NOMO-1 (cell line): ENCODE data around the gene PDGFC.

ENCODE experiments used
- DNase-seq, 2 experiments: peaks; one replicate each; lab custom pipeline; 2025; ENCODE audit not compliant: unreplicated experiment in 2 of 2; lab: John Stamatoyannopoulos, UW

Gene PDGFC

GRCh38 chr4:156838761-156839160 lies 132.8 kb downstream of the PDGFC start:
- DNase-seq: no peak

DNA sequence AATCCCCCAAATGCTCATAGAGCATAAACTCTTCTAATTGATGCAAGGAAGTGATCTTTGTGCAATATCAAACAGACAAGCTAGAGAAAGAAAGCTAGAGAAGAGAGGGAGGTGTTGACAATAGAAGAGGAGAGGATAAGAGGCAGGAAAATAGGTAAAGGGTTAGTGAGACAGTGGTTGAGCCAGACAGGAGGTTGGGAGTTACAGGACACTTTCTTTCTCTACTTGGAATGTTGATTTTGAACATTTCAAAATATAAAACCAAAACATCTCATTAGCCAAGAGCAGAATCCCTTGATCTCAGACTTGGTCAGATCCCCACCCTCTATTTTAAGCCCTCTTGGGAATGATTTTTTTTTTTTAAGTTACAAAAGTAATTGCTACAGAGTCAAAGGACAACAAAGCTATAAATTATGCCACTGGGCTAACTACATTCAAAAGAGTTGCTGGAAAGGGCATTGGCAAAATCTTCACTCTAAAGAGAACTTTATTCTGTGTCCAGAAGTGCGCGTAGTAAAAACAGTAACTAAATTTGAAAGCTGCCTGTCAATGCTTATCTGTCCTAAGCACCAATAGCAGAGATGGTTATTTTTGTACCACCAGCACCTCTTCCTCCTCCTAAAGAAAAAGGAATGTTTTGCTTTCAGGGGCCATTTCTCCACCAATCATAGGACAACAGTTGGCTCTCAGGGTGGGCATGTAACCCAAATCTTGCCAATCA lies 133.8 kb downstream of the PDGFC start:
- DNase-seq: no peak

DNA sequence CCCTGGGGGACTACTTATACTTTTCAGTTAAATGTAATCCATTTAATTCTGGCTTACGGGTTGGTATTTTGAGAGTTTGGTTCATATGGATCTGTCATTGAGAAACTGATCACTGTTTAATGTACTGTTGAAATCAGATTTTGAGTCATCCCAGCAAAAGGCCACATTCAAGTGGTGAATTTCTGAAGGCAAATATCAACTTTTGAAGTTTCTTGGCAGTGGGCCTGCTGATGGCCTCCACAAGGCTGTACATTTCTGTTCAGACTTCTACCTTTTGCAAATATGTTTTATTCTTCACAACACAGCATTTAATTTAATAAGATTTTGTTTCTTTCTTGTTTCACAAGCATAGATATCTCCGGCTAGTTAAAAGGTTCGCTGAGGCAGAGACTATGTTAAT lies 138.7 kb downstream of the PDGFC start:
- DNase-seq: no peak

DNA sequence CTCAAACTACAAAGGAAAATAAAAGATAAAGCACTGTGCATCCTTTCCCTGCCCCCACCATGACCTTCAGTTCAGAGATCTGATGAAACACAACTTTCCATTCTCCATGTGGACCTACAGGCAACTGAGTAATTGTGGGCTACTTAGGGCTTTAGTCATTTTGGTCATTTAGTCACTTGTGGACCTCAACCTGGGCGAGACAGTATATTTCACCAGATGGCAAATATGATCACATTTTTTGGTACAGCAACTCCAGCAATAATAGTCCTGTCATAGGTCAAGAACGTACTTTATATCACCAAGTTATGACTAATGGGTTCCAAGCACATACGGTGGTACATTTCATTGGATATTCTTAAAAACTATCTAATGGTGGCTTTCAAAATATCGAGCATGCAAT lies 141.2 kb downstream of the PDGFC start:
- no peak for DNase-seq

- DNase-seq: peak; percentile 76 to 97
These were observed 142.3 kb downstream of the PDGFC start for GRCh38 chr4:156829201-156829873.

GRCh38 chr4:156827519-156827918 lies 144.1 kb downstream of the PDGFC start:
- DNase-seq: no peak

GRCh38 chr4:156825074-156825473 lies 146.5 kb downstream of the PDGFC start:
- DNase-seq: no peak

GRCh38 chr4:156824451-156825060 lies 147.0 kb downstream of the PDGFC start:
- DNase-seq: no peak

DNA sequence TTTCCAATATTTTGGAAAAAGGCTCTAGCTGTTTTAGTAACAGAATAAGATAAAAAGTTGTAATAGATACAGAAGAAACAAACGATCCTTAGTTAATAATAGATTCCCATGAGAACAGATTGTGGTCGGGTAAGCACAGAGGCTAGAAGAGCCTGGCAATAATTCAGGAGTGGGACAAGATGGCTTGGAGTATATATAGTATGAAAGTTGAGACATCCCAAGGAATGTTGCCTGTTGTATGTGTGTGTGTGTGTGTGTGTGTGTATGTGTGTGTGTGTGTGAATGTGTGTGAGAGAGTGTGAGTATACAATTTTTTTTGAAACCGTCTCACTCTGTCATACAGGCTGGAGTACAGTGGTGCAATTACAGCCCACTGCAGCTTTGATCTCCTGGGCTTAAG lies 150.7 kb downstream of the PDGFC start:
- DNase-seq: no peak

GRCh38 chr4:156816360-156816755 lies 155.2 kb downstream of the PDGFC start:
- DNase-seq: no peak

DNA sequence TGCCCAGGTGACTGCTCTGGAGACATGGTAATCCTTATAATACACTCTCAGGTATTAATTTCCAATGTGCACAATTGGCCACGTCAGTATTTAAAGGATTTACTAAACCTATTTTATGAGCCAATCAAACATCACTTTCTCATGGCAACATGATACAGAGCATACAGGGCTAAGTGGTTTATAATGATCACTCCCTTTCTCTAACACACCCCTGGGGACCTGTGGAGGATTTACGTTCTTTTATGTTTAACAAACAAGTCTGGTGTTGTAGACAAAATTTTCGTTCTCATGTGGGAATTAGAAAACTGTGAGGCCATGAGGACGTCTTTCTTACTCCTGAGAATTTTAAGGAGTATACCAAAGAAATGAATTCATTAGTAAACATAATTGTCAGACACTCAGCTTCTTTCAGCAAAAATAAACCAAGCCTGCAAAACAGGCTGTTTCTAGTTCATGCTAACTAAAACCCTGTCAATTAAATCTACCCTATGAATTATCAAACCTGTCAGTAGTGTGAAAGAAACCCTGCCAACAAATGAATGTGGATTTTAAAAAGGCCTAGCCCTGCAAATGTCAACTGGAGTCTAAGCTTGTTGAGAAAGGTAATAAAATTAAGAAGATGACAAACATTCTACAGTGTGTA lies 155.8 kb downstream of the PDGFC start:
- no peak for DNase-seq

DNA sequence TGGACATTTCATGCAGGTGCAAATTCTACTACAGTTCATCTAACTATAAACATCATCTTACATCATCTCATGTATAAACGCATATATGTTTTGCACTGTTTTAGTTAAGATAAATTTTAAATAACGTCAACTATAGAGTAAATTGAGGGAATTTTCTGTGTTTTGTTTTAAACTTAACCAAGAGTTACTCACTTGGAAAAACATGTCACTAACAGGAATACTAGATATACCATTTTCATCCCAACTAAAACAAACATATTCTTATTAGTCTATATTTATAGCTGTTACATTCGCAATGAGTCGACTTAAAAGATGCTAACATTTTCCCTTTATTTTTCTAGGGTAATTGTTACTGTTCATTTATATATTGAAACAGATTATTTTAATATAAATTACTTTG lies 159.6 kb downstream of the PDGFC start:
- no peak for DNase-seq

DNA sequence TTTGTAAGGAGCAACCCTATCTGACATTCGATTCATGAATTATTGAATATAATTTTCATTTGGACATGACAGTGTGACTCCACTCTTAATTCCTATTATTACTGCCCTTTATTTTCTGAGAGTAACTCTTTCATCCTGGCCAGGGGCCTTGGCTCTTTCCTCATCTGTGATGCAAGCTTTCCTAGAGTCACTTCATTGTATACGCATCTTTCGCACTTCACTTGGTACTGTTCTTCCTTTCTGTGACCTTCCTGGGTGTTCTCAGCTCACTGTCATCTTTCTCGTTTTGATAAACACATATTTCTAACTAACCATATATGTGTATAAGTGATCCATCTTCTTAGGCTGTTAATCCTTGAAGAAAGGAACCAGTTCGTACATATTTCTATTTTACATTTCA lies 160.3 kb downstream of the PDGFC start:
- DNase-seq: no peak

- DNase-seq: no peak
These were observed 165.9 kb downstream of the PDGFC start for GRCh38 chr4:156805696-156806095.

- no peak for DNase-seq
These were observed 168.5 kb downstream of the PDGFC start for GRCh38 chr4:156803056-156803455.

DNA sequence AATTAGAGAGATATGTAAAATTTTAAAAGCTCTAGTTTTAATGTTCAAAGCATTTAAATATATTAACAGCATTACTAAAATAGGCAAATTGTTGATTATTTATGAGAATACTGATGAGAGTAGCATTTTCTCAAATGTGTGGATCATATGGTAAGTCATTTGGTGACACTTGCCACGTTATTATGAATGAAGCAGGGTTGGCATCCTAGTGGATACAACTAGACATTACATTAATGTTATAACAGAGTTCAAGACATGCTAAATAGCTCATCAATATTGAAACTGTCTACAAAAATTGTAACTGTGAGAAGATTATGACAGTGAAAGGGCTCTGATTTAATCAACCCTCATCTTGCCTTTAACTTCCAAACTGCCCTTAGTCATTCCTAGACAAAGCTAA lies 171.1 kb downstream of the PDGFC start:
- DNase-seq: no peak

GRCh38 chr4:156799121-156799589 lies 172.4 kb downstream of the PDGFC start:
- DNase-seq: no peak

DNA sequence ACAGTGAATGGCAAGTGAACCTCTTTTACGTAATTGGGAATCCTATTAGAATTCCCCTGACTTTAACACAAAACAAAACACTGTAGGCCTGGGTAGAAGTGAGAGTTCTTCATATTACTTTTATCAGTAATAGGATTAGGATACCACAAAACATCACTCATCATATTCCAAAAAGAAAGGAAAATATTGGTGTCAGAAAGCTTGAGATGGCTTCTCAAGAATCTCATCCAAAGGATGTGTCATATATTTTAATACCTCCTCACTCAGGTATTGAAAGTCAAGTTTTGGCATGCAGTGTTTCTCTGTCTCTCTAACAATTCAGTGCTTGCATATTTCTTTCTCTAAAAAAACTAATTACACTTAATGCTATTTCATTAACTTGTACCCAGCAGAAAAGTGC lies 173.2 kb downstream of the PDGFC start:
- DNase-seq: no peak

- DNase-seq: no peak
These were observed 174.4 kb downstream of the PDGFC start for GRCh38 chr4:156797206-156797605.

DNA sequence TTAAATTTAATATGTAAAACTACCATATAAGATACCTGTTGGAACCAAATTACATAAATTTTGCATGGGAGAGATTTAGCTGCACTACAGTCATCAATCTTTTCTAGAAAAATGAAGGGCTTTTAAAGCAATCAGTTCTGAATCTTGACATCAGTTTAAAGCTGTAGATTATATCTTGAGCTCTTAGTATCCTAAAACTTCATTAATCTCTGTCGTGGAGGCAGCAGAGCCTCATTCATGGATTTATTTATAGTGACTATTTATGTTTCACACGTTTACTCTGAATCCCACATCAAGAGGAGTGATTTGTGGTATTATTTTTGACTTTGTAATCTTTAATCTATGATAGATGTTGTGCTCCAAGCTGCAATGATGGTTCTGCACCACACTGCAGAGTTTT lies 175.9 kb downstream of the PDGFC start:
- no peak for DNase-seq

DNA sequence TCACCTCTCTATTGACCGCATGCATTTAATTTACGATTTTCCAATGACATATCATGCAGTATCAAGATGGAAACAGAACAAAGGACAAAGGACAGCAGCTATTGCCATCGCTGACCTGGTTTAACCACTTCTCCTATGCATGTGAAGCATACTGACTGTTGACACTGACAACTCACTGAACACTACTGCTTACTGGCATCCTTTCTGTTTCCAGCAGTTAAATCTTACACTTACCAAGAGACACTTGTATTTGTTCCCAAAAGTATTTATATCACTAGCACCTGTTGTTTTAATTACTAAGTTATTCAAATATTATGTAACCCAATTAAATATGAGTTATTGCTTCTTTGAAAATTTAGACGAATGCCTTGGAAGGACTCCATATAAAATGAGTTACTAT lies 176.7 kb downstream of the PDGFC start:
- no peak for DNase-seq
